Measurements from ENCODE around the gene CNNM2. TPM values are rescaled to one million over a fixed set of nuclear protein-coding genes. Genes with fewer than 3 reads are reported as not detected.

CNNM2 gene
- total RNA-seq, 6 experiments from 2014 or later, result 5.2 to 7.6 (median 6.5) TPM

DNA sequence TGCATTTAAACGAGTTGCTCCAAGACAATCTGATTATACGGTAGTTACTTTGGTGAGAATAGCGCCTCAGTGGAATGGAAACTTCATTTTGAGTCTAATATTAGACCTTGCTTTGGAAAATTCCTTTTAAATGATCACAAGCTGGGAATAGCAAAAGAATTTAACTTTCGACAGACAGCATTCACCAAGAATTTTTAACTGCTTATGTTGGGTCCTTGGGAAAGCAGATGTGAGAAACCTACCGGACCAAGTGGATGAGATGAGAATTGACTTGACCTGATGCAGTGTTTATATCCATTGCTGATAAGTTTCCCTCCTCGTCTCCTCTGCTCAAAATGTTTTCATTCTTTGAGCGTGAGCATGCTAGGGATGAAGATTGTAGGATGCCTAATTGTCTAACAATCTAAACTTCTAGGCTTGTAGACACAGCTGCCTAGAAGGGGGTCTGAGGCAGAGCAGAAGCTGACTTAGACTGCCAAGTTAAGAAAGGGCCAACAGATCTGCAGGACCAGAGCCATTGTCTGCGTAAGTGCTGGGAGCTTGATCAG is 126.9 kb downstream of the CNNM2 start:
- H3K27me3 ChIP-seq, result no peaks in the 10 kb centered on the region
- DNase-seq (no peak), ATAC-seq (no peak)
- H3K4me1 ChIP-seq, result no peaks in the 10 kb centered on the region
- H3K4me3 ChIP-seq, result no peak overlapping the region
- no peaks in the 10 kb centered on the region for H3K9me3 ChIP-seq
- H3K36me3 ChIP-seq, result no peaks in the 10 kb centered on the region
- TF ChIP-seq, protein P1, sequence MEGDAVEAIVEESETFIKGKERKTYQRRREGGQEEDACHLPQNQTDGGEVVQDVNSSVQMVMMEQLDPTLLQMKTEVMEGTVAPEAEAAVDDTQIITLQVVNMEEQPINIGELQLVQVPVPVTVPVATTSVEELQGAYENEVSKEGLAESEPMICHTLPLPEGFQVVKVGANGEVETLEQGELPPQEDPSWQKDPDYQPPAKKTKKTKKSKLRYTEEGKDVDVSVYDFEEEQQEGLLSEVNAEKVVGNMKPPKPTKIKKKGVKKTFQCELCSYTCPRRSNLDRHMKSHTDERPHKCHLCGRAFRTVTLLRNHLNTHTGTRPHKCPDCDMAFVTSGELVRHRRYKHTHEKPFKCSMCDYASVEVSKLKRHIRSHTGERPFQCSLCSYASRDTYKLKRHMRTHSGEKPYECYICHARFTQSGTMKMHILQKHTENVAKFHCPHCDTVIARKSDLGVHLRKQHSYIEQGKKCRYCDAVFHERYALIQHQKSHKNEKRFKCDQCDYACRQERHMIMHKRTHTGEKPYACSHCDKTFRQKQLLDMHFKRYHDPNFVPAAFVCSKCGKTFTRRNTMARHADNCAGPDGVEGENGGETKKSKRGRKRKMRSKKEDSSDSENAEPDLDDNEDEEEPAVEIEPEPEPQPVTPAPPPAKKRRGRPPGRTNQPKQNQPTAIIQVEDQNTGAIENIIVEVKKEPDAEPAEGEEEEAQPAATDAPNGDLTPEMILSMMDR (IDR thresholded peaks at IDR 0.05), result no peak
- TF ChIP-seq POLR2A (IDR thresholded peaks at IDR 0.05), result no peak
- H3K27ac ChIP-seq, result no peak overlapping the region
- 81% methylated on average over 7 of the region's 8 CpGs for WGBS (ENCODE audit: insufficient coverage, low coverage, low lambda C conversion rate, missing lambda C conversion rate)
- intact Hi-C loops (cut with DNase I), result no loop called here

GRCh38 chr10:103045961-103046360 is 127.9 kb downstream of the CNNM2 start:
- no peaks in the 10 kb centered on the region for H3K4me1 ChIP-seq
- TF ChIP-seq POLR2A (IDR thresholded peaks at IDR 0.05), result no peak
- TF ChIP-seq, protein P1 (IDR thresholded peaks at IDR 0.05), result no peak
- DNase-seq, result no peak
- no peak for ATAC-seq
- no peak overlapping the region for H3K27ac ChIP-seq
- H3K27me3 ChIP-seq, result no peaks in the 10 kb centered on the region
- intact Hi-C loops (cut with DNase I), result no loop called here
- 81% methylated on average over 3 of the region's 3 CpGs for WGBS (ENCODE audit: insufficient coverage, low coverage, low lambda C conversion rate, missing lambda C conversion rate)
- no peaks in the 10 kb centered on the region for H3K36me3 ChIP-seq
- H3K4me3 ChIP-seq, result no peak overlapping the region
- H3K9me3 ChIP-seq, result no peaks in the 10 kb centered on the region

- intact Hi-C loops (cut with DNase I), result no loop called here
- no peaks in the 10 kb centered on the region for H3K27me3 ChIP-seq
- no peak for DNase-seq
- no peak for TF ChIP-seq POLR2A (IDR thresholded peaks at IDR 0.05)
- TF ChIP-seq, protein P1 (IDR thresholded peaks at IDR 0.05), result no peak
- ATAC-seq, result no peak
- H3K27ac ChIP-seq, result no peak overlapping the region
- no peak overlapping the region for H3K4me3 ChIP-seq
- no peaks in the 10 kb centered on the region for H3K36me3 ChIP-seq
- H3K4me1 ChIP-seq, result no peaks in the 10 kb centered on the region
- 73% methylated on average over 3 of the region's 3 CpGs for WGBS (ENCODE audit: insufficient coverage, low coverage, low lambda C conversion rate, missing lambda C conversion rate)
- H3K9me3 ChIP-seq, result no peaks in the 10 kb centered on the region
Measured at GRCh38 chr10:103047381-103047780, 129.3 kb downstream of the CNNM2 start.

- intact Hi-C loops (cut with DNase I), result no loop called here
- H3K27ac ChIP-seq, result no peak overlapping the region
- WGBS (ENCODE audit: insufficient coverage, low coverage, low lambda C conversion rate, missing lambda C conversion rate), result 80% methylated on average over 6 of the region's 6 CpGs
- H3K4me3 ChIP-seq, result no peak overlapping the region
- H3K36me3 ChIP-seq, result no peaks in the 10 kb centered on the region
- no peaks in the 10 kb centered on the region for H3K9me3 ChIP-seq
- H3K27me3 ChIP-seq, result no peaks in the 10 kb centered on the region
- DNase-seq, result no peak
- peaks cover 0 to 5% (median under 1%) of the 10 kb centered on the region in 4 donors for H3K4me1 ChIP-seq
- TF ChIP-seq POLR2A (IDR thresholded peaks at IDR 0.05), result no peak
- TF ChIP-seq, protein P1 (IDR thresholded peaks at IDR 0.05), result no peak
- ATAC-seq, result no peak
Measured at GRCh38 chr10:103049237-103049636, 131.1 kb downstream of the CNNM2 start.

Data from right lobe of liver (tissue), 6 donors.